Nephron progenitor cell (in vitro differentiated cells): Measurements from ENCODE around the gene PAK4.
A peak's percentile ranks its signal among the peaks of the same experiment; 100 is the strongest.

Experiments used
- DNase-seq: peaks from one replicate; pipeline ENCODE4 v3.0.0; 2021
- H3K27ac Mint-ChIP-seq: 2 replicates; pipeline ENCODE4 v1.8.0; 2021; ENCODE audit warnings: mild to moderate bottlenecking, moderate library complexity, mixed read lengths
- H3K27me3 Mint-ChIP-seq: 2 replicates; pipeline ENCODE4 v1.8.0; 2021; ENCODE audit warnings: mild to moderate bottlenecking, low read depth, mixed read lengths; ENCODE audit not compliant: poor library complexity
- H3K36me3 Mint-ChIP-seq: 2 replicates; pipeline ENCODE4 v1.8.0; 2021; ENCODE audit warnings: low read depth, mixed read lengths
- H3K4me1 Mint-ChIP-seq: 2 replicates; pipeline ENCODE4 v1.8.0; 2021; ENCODE audit warnings: mixed read lengths
- H3K4me3 Mint-ChIP-seq: 2 replicates; pipeline ENCODE4 v1.8.0; 2021; ENCODE audit warnings: mild to moderate bottlenecking, moderate library complexity, mixed read lengths
- H3K9me3 Mint-ChIP-seq: 2 replicates; pipeline ENCODE4 v1.8.0; 2021; ENCODE audit warnings: mild to moderate bottlenecking, moderate library complexity, mixed read lengths
- CTCF ChIP-seq: fragments of 200-600 bp; sonication (generic); IDR thresholded peaks from 2 replicates; pipeline ENCODE4 v1.5.0; 2021; ENCODE audit warnings: antibody characterized with exemption

Gene PAK4

GRCh38 chr19:39192846-39193245 lies 67.3 kb downstream of the PAK4 start:
- TF ChIP-seq CTCF = no peak
- Mint-ChIP-seq H3K27me3 (peaks cover 54% of the 10 kb centered on the region), H3K4me3 (no peak overlapping the region), H3K4me1 (peaks cover 48% of the 10 kb centered on the region), H3K36me3 (no peaks in the 10 kb centered on the region), H3K9me3 (no peaks in the 10 kb centered on the region), H3K27ac (no peak overlapping the region)
- DNase-seq = no peak

- no peak for DNase-seq
- Mint-ChIP-seq H3K27me3 (peaks cover 63% of the 10 kb centered on the region), H3K4me1 (peaks cover 55% of the 10 kb centered on the region), H3K36me3 (no peaks in the 10 kb centered on the region), H3K9me3 (no peaks in the 10 kb centered on the region), H3K4me3 (no peak overlapping the region), H3K27ac (peak overlapping the region; percentile 5)
- TF ChIP-seq CTCF = no peak
Observed at GRCh38 chr19:39193803-39194202, 68.2 kb downstream of the PAK4 start.

GRCh38 chr19:39194832-39195542 lies 69.4 kb downstream of the PAK4 start:
- no peaks in the 10 kb centered on the region for H3K36me3 Mint-ChIP-seq
- peaks cover 65% of the 10 kb centered on the region for H3K27me3 Mint-ChIP-seq
- H3K4me3 Mint-ChIP-seq = peak overlapping the region; percentile 54
- DNase-seq = no peak
- H3K4me1 Mint-ChIP-seq = peaks cover 62% of the 10 kb centered on the region
- H3K27ac Mint-ChIP-seq = no peak overlapping the region
- no peaks in the 10 kb centered on the region for H3K9me3 Mint-ChIP-seq
- TF ChIP-seq CTCF = no peak

- Mint-ChIP-seq H3K27me3 (peaks cover 64% of the 10 kb centered on the region), H3K36me3 (no peaks in the 10 kb centered on the region), H3K4me1 (peaks cover 64% of the 10 kb centered on the region), H3K27ac (no peak overlapping the region), H3K4me3 (peak overlapping the region; percentile 54), H3K9me3 (no peaks in the 10 kb centered on the region)
- no peak for DNase-seq
- TF ChIP-seq CTCF = no peak
Observed at GRCh38 chr19:39195755-39196154, 70.2 kb downstream of the PAK4 start.

- peaks cover 69% of the 10 kb centered on the region for H3K27me3 Mint-ChIP-seq
- no peak overlapping the region for H3K4me3 Mint-ChIP-seq
Observed at GRCh38 chr19:39196320-39196719, 70.7 kb downstream of the PAK4 start.

More at GRCh38 chr19:39196320-39196719, 70.7 kb downstream of the PAK4 start:
- H3K27ac Mint-ChIP-seq = no peak overlapping the region
- peak; percentile 27 for DNase-seq
- H3K36me3 Mint-ChIP-seq = no peaks in the 10 kb centered on the region
- H3K9me3 Mint-ChIP-seq = no peaks in the 10 kb centered on the region
- no peak for TF ChIP-seq CTCF
- H3K4me1 Mint-ChIP-seq = peaks cover 66% of the 10 kb centered on the region
